Ishikawa (cell line): ENCODE results near the gene DISP3.

Experiments used
- CEBPB ChIP-seq: IDR thresholded peaks from 2 replicates; pipeline ENCODE4 v1.6.1; 2012
- CREB1 ChIP-seq: IDR thresholded peaks from 2 replicates; pipeline ENCODE4 v1.6.1; 2012; ENCODE audit warnings: low read depth
- EGR1 ChIP-seq: IDR thresholded peaks from 2 replicates; pipeline ENCODE4 v1.6.1; 2012
- EP300 ChIP-seq: IDR thresholded peaks from 2 replicates; pipeline ENCODE4 v1.6.1; 2012; ENCODE audit warnings: borderline replicate concordance
- FOXM1 ChIP-seq: IDR thresholded peaks from 2 replicates; pipeline ENCODE4 v1.6.1; 2012; ENCODE audit warnings: low read depth, borderline replicate concordance
- NFIC ChIP-seq: IDR thresholded peaks from 2 replicates; pipeline ENCODE4 v1.6.1; 2012
- RAD21 ChIP-seq: IDR thresholded peaks from 2 replicates; pipeline ENCODE4 v1.6.1; 2012; ENCODE audit warnings: low read depth
- REST ChIP-seq: IDR thresholded peaks from 2 replicates; pipeline ENCODE4 v1.6.1; 2012; ENCODE audit warnings: low read depth, mild to moderate bottlenecking
- TAF1 ChIP-seq: IDR thresholded peaks from 2 replicates; pipeline ENCODE4 v1.6.1; 2012; ENCODE audit warnings: low read depth, mild to moderate bottlenecking
- TCF12 ChIP-seq: IDR thresholded peaks from 2 replicates; pipeline ENCODE4 v1.6.1; 2012; ENCODE audit warnings: low read depth
- TEAD4 ChIP-seq: IDR thresholded peaks from 2 replicates; pipeline ENCODE4 v1.6.1; 2012
- YY1 ChIP-seq: IDR thresholded peaks from 2 replicates; pipeline ENCODE4 v1.6.1; 2012; ENCODE audit warnings: low read depth
- ZBTB7A ChIP-seq: IDR thresholded peaks from 2 replicates; pipeline ENCODE4 v1.6.1; 2012; ENCODE audit warnings: low read depth
- TF ChIP-seq, protein P1 (sequence below): IDR thresholded peaks from 2 replicates; pipeline ENCODE4 v1.6.1; 2012
- TF ChIP-seq, protein P2 (sequence below): IDR thresholded peaks from 2 replicates; pipeline ENCODE4 v1.6.1; 2012

DISP3 gene

DNA sequence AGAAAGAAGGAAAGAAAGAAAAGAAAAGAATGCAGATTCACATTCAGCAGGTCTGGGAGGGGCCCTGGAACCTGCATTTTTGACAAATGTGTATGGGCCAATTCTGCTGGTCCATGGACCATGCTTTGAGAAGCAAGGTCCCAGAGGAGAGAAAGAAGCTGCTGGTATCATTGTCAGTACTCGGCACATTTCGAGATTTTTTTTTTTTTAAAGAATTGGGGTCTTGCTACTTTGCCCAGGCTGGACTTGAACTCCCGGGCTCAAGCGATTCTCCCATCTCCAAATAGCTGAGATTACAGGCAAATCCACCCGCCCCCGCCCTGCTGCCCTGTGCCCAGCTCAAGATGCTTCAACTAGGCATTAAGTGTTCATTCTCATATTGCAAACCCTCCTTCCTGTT is 13.6 kb upstream of the DISP3 start:
- no peak for TF ChIP-seq FOXM1
- TF ChIP-seq EGR1 = no peak
- TF ChIP-seq YY1 = no peak
- TF ChIP-seq CREB1 = no peak
- TF ChIP-seq ZBTB7A = no peak
- no peak for TF ChIP-seq EP300
- no peak for TF ChIP-seq REST
- no peak for TF ChIP-seq NFIC

DNA sequence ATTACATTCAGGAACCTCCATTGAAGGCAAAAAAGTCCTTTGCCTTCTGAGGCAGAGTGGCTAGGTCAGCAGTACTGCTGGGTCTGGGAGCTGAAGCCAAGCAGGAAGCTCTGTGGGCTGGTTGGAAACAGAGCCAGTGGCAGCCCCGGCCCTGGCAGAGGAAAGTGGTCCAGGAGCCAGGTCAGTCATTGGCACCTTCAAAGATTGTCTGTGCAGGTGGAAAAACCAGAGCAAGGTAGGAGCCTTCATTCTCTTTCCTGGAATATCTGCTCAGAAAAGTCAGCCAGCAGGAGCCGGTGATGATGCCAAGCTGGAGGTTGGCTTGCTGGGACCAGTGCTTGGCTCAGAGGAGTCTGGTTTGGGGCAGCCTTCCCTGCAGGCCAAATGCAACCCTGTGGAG is 12.5 kb upstream of the DISP3 start:
- TF ChIP-seq TEAD4 = no peak
- TF ChIP-seq NFIC = no peak
- TF ChIP-seq EGR1 = no peak

GRCh38 chr1:11468878-11469277 is 10.1 kb upstream of the DISP3 start:
- TF ChIP-seq NFIC (no peak), TAF1 (no peak), FOXM1 (no peak)
- TF ChIP-seq, protein P1, sequence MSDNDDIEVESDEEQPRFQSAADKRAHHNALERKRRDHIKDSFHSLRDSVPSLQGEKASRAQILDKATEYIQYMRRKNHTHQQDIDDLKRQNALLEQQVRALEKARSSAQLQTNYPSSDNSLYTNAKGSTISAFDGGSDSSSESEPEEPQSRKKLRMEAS = no peak

GRCh38 chr1:11470912-11471311 is 8.0 kb upstream of the DISP3 start:
- no peak for TF ChIP-seq FOXM1
- TF ChIP-seq, protein P2, sequence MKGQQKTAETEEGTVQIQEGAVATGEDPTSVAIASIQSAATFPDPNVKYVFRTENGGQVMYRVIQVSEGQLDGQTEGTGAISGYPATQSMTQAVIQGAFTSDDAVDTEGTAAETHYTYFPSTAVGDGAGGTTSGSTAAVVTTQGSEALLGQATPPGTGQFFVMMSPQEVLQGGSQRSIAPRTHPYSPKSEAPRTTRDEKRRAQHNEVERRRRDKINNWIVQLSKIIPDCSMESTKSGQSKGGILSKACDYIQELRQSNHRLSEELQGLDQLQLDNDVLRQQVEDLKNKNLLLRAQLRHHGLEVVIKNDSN = no peak
- TF ChIP-seq, protein P1 = no peak
- TF ChIP-seq EP300 = no peak
- no peak for TF ChIP-seq EGR1
- no peak for TF ChIP-seq TCF12

GRCh38 chr1:11471473-11471872 is 7.5 kb upstream of the DISP3 start:
- TF ChIP-seq, protein P2 = no peak

DNA sequence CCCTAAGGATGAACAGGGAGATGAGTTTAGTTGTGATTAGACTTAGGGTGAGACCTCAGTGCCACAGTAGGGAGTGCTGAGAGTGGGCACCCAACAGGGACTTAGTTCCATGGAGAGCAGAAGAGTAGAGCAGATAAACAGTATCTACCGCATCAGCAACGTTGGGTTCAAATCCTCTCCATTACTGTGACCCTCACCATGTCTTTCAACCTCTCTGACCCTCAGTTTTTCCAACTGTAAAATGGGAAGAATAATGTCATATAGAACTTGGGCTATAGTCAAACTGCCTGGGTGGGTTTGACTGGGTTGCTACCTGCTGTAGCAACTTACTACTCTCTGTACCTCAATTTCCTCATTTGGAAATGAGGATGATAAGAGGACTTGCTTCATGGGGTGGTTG is 6.7 kb upstream of the DISP3 start:
- TF ChIP-seq, protein P2 = no peak
- TF ChIP-seq ZBTB7A (no peak), TEAD4 (no peak)

DNA sequence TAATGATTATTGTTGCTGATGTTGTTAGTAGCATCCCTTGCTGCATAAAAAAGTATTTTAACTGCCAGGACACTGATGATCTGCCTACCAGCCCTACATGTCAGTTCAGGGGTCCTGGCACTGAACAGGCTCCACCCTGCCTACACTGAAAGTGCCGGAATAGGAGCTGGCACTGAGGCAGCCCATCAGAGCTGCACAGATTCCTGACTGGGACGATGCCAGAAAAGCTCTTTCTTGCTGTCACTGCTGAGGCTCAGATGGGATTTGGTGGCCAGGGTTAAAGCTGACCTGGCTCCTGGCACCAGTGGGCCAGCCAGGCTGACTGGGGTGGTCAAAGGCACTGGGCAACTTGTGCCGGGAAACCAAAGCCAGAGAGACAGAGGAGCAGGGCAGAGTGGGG is 6.2 kb upstream of the DISP3 start:
- TF ChIP-seq RAD21 (no peak), FOXM1 (no peak), TCF12 (no peak), CREB1 (no peak), YY1 (no peak), CEBPB (no peak), REST (no peak), EGR1 (no peak), TEAD4 (no peak), NFIC (no peak), EP300 (no peak), TAF1 (no peak), ZBTB7A (no peak)
- TF ChIP-seq, protein P1 = no peak
- TF ChIP-seq, protein P2 = no peak
